HG02571 (cell line): Measurements from ENCODE around the gene KIFC3.
"Not testable (repeated sequence)": the region's sequence is repeated elsewhere in the genome, so short reads cannot be mapped to it uniquely, and the experiment has no call there.

Source experiments
- ATAC-seq: cut with Tn5 transposase; IDR thresholded peaks from one replicate; pipeline ENCODE4 v1.9.1; 2021; ENCODE audit warnings: mild to moderate bottlenecking, moderate library complexity; ENCODE audit not compliant: unreplicated experiment

KIFC3 gene

GRCh38 chr16:57787519-57787905 is 14.8 kb downstream of the KIFC3 start:
- no peak for ATAC-seq

DNA sequence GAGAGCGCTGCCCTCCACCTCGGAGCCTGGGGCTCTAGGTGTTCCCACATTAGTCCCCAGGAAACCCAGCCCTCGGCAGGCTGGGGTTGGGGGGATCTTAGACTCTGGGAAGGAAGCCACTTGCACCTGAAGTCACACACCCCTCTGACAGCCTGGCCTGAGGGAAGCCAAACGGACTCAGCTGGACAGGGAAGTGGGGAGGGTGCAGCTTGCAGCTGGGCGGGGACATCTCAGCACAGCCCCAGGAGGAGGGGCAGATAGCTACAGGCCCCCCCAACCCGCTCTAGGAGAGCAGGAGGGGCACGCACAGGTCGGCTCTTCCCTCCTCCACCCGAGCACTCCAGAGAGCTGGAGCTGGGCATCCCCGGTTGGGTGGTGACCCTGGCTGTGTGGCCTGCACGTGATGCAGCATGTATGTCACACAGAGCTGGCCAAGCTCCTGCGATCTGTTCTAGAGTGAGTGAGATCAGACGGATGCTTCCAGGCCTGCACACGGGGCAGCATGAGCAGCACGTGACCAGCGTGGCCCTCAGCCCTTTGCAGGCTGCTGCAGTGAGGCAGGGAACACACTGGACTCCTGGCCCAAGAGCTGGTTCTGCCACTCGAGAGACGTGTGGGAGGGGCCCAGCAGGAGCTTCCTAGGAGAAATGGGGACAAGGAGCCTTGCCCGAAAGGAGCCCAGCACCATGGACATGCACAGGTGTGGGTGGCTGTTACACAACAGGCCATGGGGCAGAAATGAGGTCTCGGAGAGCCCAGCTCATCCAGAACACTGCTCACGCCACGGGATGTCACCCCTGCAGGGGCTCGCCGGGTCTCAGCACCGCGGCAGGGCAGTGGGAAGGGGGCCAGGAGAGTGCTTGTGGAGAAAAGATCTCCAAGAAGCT is 15.4 kb downstream of the KIFC3 start:
- ATAC-seq: no peak

DNA sequence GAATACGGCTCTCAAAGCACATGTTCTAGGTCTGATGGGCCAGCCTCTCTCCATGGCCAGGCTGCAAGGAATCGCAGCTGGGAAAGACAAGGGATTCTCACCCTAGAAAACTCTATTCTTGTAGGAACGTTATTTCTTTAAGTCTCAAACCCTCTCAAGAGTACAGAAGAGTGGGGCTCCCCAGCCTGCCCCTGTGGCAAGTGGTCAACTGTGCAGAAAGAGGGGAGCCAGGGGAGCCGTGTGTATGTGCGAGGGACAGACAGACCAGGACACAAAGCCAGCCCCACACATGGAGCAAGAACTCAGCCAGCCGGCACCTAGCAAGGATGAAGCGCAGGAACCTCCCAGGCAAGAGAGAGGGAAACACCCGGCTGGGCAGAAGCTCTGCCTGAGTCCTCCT is 16.4 kb downstream of the KIFC3 start:
- ATAC-seq: no peak

DNA sequence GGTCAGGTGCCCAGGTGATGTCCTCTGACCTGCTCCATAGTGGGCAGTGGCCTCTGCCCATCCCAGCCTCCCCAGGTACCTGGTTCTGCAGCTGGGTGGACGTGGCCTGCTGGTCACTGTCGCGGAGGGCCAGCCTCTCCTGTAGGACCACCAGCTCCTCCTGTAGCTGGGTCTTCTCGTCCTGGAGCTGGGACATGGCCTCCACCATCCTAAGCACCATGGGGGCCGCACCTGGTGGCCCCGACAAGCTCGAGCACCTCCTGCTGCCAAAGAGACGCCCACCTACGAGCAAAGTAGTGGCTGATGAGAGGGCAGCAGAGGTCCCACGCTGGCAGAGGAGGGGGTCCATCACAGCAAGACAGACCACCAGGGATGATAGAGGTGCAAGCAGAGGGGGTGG is 16.9 kb downstream of the KIFC3 start:
- no peak for ATAC-seq

- no peak for ATAC-seq
These were observed 18.0 kb downstream of the KIFC3 start for GRCh38 chr16:57784334-57784733.

DNA sequence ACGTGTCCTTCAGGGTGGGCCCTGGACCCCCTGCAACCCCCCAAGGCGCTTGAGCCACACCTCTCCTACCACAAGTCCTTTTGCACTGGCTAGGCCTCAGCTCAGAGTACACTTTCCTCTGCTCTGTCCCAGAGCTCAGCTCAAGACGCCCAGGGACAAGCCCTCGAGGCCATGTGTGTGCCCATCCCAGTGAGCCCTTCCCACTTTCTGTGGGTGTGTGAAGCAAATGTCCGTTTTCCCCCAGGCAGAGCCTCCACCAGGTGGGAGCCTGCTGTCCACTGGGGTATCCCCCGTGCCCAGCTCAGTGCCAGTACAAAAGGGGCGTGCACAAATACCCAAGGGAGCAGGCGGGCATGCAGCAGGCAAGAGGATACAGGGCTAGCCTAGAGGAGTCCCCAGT is 18.4 kb downstream of the KIFC3 start:
- no peak for ATAC-seq

- ATAC-seq: no peak
These were observed 19.2 kb downstream of the KIFC3 start for GRCh38 chr16:57783116-57783515.

- ATAC-seq: not testable (repeated sequence)
These were observed 19.7 kb downstream of the KIFC3 start for GRCh38 chr16:57782607-57783055.

- ATAC-seq: no peak
These were observed 20.3 kb downstream of the KIFC3 start for GRCh38 chr16:57781741-57782606.

GRCh38 chr16:57781349-57781740 is 20.9 kb downstream of the KIFC3 start:
- ATAC-seq: no peak

GRCh38 chr16:57779836-57780235 is 22.5 kb downstream of the KIFC3 start:
- not testable (repeated sequence) for ATAC-seq

- no peak for ATAC-seq
These were observed 23.6 kb downstream of the KIFC3 start for GRCh38 chr16:57778658-57779057.

GRCh38 chr16:57775661-57776469 is 26.4 kb downstream of the KIFC3 start:
- ATAC-seq: no peak

- ATAC-seq: no peak
These were observed 27.5 kb downstream of the KIFC3 start for GRCh38 chr16:57774705-57775285.

- no peak for ATAC-seq
These were observed 28.5 kb downstream of the KIFC3 start for GRCh38 chr16:57773655-57774295.

DNA sequence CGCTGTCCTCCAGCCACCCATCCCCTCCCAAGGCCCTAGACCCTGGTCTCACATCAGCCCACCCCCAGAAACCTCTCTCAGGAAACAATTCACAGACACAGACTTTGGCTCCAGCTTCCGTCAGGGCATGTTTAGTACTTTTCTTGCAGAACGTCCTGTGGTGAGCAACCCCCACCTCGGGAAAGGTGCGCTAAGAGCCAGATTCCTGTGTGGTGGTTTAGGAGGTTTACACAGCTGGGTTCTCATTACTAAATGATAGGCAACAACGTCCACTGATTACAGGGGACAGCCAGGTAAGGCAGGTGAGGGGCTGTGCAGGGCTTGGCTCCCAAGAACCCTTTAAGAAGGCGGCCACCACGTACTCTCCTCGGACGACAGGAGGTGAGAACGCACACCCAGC is 29.3 kb downstream of the KIFC3 start:
- ATAC-seq: no peak

DNA sequence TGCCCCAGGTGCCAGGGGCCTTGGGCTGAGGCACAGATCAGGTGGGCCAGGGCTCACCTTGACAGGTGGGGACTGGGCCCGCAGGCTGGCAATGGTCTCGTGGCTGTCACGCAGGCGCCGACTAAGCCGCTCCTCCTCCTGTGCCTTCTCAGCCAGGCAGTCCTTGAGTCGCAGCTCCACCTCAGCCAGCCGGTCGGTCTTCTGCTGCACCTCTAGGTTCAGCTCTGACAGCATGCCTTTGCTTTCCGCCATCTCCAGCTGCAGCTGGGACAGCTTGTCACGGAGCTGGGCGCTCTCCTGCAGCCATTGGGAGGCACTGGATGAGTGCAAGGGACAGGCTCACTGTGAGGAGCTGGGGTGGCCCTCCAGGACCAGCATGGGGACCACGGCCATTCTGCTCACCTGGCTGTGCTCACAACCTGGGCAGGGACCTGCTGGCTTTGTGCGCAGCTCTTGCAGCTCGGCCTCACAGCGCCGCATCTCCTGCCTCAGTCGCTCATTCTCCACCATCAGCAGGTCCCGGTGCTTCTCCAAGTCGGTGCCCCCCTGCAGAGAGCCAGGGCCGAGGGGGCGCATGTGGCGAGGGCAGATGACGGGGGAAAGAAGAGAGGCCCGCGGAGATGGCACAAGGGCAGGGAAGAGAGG is 31.0 kb downstream of the KIFC3 start:
- no peak for ATAC-seq

GRCh38 chr16:57770361-57770760 is 31.9 kb downstream of the KIFC3 start:
- ATAC-seq: no peak

GRCh38 chr16:57769541-57770145 is 32.6 kb downstream of the KIFC3 start:
- no peak for ATAC-seq
